Cardiac septum (tissue), 1 donor: ENCODE results near the gene CYYR1. TPM values are rescaled to one million over a fixed set of nuclear protein-coding genes. Genes with fewer than 3 reads are reported as not detected.
"Not testable (repeated sequence)": the region's sequence is repeated elsewhere in the genome, so short reads cannot be mapped to it uniquely, and the experiment has no call there.

ENCODE experiments used
- DNase-seq: peaks from one replicate; pipeline ENCODE4 v3.0.0-alpha.2; 2020; ENCODE audit warnings: low spot score
- intact Hi-C: fragments of 100-400 bp; cut with DNase I; formaldehyde crosslinking; loops from one replicate; pipeline ENCODE4 v1.14.0; 2022
- total RNA-seq: library from RNA; stranded (reverse); fragmentation: NEBNext Ultra II Directional; extraction: Animal tissue kit (Norgen Biotek cat#: 25700); gene quantifications from one replicate; pipeline ENCODE4 v1.2.1, GENCODE V29; 2021
- donor health status: DM: no; HTN: no; CAD: no.

Gene CYYR1
- total RNA-seq, 1 donor from 2014 or later = 13.8 TPM

DNA sequence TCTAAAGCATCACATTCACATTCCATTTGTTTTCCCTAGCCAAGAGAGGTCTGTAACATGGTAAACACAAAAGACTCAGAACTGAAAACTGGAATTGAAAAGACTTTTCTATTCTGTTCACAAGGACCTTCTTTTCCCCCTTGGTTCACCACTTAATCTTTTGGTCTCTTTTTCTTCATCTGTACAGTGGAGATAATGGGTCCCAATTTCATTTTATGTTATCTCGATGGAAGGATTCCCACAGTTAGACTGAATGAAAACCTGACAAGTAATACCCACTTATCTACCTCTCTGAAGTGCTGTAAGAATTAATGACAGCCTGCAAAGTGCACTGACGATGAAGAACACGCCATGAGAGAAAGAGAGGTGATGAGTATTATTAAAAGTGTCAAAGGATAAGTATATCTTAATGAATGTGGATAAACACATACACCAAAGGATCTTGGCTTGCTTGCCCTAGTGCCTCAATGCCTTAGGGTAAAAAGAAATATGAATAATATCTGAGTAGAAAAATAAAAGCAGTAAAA lies 71.5 kb downstream of the CYYR1 start:
- intact Hi-C loops = no loop called here
- no peak for DNase-seq

DNA sequence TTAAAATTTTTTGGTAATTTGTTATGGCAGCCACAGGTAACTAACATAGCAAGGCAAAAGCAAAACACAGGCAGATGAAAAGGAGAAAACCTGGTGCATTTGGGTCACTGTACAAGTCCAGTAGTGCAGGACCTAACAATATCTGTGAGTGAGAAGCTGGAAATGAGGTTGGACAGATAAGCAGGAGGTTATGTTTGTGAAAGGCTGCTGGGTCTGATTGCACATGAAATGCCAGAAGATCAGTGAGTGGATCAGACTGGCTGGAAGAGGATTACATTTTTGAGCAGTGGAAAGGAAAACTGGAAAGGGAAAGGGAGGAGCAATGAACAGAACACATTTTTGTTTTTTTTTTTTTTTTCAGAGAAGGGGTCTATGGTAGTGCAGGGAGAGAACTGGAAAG lies 73.6 kb downstream of the CYYR1 start:
- intact Hi-C loops = no loop called here
- DNase-seq = no peak

DNA sequence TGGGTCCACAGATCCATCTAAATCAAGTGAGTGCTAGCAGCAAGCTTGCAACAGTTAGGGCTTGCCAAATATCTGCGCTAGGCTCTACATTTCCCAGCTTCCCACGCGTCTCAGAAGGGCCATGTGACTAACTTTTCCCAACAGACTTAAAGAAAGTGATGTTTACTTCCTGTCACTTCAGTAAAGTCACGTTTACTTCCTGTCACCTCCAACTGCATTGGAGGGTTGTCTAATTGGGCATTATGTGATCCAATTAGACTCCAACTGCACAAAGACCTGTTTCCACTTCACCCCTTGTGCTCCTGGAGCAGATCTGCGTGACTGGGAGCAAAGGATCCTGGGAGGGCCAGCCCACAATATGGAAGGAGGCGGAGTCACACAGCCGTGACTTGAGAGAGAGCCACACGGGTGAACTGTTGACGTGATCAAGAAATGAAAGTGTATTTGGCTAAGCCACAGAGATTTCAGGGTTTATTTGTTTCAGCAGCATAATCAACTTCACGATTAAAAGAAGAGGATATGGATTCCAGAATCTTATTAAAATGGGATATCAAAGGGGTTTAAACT lies 77.7 kb downstream of the CYYR1 start:
- intact Hi-C loops = no loop called here
- DNase-seq = no peak

DNA sequence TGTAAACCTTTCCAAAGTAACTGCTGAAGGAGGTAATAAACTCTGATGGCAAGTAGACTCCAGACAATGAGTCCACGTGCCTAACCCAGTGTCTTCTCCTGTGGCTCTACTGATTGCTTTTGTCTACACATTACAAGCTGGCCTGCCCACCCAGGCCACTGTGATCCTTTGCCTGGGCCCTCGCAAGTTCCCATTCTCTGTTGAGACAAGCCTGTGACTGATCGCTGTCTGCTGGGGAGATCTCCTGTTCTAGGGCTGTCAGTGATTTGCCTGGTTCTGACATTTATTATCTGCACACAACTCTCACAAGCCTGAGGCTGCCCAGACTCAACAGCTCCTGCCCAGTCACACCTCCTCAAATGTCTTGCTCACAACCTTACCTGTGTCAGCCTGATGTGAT lies 81.4 kb downstream of the CYYR1 start:
- DNase-seq = no peak
- intact Hi-C loops = no loop called here

DNA sequence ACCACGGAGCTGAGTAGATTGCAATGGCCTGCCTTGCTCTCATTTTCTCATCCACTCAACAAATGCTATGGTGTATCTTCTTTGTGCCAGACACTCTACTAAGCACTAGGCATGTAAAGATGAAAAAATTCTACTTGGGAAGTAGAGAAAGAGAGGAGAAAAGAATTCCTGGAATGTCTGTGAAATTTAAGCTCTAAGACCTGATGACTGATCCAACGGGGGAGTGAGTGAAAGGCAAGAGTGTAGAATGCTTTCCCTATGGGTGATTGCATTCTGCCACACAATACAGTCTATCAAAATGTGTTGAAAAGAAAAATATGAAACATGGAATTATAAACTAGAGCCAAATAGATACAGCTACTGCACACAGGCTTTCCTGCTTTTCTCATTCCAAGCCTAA lies 82.3 kb downstream of the CYYR1 start:
- intact Hi-C loops = no loop called here
- no peak for DNase-seq

DNA sequence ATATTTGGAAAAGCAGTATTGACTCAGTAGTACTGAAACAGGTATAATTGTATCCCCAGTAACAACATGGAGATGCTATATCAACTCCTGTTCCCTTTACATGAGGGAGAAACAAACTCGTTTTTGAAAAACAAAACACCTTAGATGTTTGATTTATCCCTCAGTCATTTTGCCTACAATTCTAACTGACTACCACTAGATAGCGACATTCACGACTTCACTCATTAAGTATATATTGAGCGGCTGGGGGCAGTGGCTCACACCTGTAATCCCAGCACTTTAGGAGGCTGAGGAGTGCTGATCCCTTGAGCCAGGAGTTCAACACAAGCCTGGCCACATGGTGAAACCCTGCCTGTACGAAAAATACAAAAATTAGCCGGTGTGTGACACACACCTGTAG lies 83.3 kb downstream of the CYYR1 start:
- intact Hi-C loops = no loop called here
- DNase-seq = no peak

DNA sequence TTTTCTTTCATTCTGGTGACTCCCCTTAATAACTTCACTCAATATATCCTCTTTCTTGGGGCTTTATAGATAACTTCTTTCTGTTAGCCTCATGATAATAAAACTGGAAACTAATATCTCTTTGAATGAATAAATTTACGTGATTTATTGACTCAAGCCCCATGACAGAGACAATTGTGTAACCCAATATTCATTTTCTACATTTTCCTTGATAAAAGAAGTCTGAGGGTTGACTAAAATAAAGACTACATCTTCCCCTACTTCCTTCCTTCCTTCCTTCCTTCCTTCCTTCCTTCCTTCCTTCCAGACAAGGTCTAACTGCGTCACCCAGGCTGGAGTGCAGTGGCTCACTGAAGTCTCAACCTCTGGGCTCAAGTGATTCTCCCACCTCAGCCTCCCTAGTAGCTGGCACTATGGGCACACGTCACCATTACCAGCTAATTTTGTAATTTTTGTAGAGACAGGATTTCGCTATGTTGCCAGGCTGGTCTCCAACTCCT lies 85.1 kb downstream of the CYYR1 start:
- DNase-seq = no peak
- intact Hi-C loops = no loop called here

DNA sequence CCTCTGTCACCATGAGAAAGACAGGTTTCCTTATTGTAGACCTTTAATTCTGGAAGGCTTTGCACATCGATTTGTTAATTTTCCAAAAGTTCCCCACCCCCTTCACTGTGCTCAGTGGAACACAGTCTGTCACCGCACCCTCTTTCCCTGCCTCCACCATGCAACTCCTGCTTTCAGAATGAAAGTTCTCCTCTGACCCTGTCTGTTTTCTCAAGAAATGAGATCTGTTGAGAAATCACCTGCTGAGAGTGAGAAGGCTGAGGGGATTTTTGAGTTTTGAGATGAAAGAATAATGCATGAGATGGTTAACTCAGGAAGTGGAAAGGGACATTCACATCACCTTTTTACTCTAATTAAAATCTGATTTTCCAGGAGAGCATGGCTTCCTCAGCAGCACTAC lies 99.6 kb downstream of the CYYR1 start:
- intact Hi-C loops = no loop called here
- DNase-seq = no peak

DNA sequence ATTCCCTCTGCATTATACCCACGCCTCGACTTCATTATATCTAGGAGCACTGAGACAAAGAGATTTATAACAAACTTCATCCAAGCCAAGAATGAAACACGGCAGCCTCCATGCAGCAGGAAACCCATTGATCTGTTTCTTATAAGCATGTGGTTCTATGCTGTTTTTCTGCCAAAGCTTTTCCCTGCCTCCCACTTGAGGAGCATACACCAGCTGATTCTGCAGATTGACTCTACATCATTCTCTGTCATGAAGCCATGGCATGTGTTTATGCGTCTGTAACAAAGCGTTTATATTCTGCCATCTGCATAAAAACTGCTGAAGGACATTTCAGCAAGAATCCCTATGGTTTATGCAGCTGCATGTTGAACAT lies 102.0 kb downstream of the CYYR1 start:
- no peak for DNase-seq
- intact Hi-C loops = no loop called here

DNA sequence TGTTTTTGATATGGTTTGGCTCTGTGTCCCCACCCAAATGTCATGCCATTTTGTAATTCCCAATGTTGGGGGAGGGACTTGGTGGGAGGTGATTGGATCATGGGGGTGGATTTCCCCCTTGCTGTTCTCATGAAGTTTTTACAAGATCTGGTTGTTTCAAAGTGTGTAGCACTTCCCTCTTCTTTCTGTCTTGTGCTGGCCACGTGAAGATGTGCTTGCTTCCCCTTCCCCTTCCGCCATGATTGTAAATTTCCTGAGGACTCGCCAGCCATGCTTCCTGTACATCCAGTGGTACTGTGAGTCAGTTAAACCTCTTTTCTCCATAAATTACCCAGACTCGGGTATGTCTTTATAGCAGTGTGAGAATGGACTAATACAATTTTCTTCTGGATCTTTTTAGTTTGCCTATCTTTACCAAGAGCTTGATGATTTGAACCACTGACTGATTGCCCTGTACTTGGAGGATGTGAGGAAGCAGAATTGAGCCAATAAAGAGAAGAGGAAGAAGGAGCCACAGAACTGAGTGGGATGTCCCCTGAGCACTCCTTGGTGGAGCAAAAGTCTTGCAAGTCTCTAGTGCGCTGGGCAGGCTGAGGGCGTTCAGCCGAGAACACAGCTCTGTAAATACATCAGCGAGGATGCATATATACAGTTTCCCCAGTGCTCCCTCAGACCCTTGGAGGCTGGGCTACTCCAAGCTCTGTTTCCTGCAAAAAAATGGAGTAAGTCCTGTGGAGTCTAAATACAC lies 102.6 kb downstream of the CYYR1 start:
- intact Hi-C loops = no loop called here
- DNase-seq = no peak

DNA sequence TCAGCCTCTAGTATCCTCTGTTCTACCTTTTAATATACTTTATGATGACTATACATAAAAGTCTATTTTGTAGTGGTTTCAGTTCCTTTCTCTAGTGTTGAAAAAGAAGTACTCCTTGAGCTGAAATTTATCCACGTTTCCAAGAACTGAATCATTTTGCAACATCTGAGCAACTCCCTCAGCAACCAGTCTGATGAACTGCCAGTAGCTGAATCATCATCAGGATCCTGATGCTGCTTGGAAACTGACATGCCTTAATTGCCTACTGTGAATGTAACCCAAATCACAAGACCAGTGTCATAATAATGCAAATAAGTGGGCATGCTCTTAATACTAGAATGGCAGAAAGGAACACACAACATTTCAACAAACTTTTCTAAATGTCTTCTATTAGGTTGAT lies 103.3 kb downstream of the CYYR1 start:
- intact Hi-C loops = no loop called here
- no peak for DNase-seq

DNA sequence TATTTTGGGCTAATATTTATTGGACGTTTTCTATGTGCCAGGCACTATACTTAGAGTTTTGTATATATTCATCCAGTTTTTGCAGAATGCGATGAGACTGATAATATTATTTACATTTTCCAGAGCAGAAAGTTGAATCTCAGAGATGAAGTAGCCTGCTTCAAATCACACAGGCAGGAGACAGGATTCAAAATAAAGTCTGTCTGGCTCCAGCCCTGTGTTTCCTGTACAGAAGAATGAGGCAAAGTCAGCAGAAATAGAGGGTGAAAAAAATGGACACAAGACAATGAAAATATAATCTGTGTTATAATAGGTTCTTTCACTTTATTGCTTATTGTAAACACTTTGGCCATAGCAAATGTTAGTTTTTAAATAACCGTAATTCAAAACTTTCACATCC lies 107.2 kb downstream of the CYYR1 start:
- DNase-seq = no peak

DNA sequence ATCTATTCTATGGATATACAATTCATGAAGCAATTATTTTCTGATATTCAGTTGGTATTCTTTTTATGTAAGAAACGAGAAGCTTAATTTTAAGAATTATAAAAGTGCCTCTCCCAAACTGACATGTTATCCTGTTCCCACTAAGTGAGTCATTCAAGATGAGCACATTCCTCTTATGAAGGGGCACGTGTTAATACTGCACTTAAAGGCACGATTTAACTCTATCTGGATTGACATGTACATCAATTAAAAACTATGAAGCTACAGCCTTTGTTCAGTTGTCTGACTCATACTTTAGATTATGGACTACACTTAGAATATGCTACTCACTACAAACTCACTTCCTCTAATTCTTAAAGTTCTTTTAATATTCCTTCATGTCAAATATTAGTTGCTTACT lies 111.6 kb downstream of the CYYR1 start:
- no peak for DNase-seq
- intact Hi-C loops = no loop called here

More for the DNA sequence above, 107.2 kb downstream of the CYYR1 start:
- intact Hi-C loops = no loop called here

DNA sequence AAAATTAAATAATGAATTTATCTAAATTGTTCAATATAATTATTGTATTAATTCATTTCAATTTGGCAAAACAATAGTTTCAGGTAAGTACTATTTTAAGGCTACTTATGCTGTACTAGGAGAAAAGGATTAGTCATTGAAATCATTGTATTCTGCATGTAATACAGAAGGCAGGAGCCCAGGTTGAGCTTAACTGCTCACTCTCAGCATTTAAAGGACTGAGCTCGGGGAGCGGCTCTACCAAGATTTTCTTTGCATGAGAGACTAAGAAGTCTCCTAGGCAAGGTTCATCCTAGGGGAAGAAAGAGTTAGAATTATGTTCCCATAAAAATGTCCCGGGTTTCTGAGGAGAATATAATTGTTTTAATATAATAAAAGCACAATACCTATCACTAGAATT lies 112.5 kb downstream of the CYYR1 start:
- DNase-seq = no peak
- intact Hi-C loops = no loop called here

DNA sequence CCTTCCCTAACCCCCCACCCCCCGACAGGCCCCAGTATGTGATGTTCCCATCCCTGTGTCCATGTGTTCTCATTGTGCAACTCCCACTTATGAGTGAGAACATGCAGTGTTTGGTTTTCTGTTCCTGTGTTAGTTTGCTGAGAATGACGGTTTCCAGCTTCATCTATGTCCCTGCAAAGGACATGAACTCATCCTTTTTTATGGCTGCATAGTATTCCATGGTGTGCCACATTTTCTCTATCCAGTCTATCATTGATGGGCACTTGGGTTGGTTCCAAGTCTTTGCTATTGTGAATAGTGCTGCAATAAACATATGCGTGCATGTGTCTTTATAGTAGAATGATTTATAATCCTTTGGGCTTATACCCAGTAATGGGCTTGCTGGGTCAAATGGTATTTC lies 114.2 kb downstream of the CYYR1 start:
- intact Hi-C loops, DNase-seq: not testable (repeated sequence)

DNA sequence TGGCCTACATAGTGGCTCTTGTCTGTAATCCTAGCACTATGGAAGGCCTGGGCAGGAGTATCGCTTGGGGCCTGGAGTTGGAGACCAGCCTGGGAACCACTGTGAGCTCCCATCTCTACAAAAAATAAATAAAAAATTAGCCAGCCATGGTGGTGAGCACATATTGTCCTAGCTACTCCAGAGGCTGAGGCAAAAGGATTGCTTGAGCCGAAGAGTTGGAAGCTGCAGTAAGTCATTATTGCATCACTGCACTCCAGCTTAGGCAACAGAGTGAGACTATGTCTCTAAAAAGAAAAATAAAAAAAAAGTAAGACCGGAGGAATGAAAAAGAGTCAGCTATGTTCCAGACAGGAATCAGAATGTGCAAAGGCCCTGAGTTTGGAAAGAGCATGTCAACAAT lies 115.3 kb downstream of the CYYR1 start:
- DNase-seq = no peak
- intact Hi-C loops = no loop called here

DNA sequence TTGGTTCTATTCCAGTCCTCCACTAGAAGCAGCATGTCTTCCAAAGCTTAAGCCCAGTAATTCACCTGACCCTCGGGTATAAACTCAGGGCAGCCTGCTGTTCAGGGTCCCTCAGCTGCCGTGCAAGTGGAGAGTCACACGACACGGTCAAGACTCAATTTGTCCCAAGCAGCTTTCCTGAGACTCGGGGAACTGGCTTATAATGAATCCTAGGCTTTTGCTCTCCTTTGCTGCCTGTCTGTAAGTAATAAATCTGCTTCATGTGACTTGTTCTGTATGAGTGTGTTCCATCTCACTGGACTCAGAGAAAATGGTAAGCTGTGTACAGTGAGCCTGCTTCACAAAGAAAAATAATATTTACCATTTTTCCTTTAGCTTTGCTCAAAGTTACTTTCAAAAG lies 119.8 kb downstream of the CYYR1 start:
- intact Hi-C loops = no loop called here
- DNase-seq = no peak

DNA sequence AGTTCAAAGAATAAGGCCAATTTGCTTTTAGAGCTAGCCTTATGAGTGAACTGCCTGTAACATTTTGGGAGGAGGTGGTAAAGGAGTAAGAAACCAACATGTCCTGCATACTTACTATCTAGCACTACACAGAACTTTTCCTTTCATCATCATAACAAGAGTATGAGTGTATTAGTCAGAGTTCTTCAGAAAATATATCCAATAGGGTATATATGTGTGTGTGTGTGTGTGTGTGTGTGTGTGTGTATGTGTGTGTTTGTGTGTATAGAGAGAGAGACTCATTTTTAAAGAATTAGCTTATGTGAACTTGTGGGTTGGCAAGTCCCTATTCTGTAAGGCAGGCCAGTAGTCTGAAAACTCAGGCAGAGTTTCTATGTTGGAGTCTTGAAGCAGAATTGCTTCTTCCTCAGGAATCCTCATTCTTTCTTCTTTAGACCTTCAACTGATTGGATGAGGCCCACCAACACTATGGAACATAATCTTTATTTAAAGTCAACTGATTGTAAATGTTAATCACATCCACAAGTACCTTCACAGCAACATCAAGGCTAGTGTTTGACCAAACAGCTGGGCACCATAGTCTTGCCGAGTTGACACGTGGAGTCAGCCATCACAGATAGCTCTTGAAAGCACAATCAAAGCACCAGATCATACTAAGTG lies 121.9 kb downstream of the CYYR1 start:
- DNase-seq = no peak
- intact Hi-C loops = no loop called here

DNA sequence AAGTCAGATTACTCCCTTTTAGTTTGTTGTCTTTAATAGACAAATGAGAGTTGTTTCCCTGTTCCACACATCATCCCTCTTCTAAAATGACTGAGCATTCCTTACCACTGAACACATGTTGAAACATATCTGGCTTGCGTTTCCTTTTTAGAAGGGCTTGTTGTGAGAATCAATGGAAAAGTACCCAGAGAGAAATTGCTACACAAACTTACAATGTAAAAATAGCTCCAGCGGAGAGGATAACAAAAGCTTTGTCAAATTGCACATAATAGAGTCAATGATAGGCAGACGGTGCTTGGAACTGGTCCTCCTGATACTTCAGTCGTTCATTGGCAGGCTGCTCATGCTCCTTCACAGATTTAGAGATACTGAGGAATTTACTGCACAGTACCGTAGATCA lies 123.9 kb downstream of the CYYR1 start:
- intact Hi-C loops = no loop called here
- DNase-seq = no peak

DNA sequence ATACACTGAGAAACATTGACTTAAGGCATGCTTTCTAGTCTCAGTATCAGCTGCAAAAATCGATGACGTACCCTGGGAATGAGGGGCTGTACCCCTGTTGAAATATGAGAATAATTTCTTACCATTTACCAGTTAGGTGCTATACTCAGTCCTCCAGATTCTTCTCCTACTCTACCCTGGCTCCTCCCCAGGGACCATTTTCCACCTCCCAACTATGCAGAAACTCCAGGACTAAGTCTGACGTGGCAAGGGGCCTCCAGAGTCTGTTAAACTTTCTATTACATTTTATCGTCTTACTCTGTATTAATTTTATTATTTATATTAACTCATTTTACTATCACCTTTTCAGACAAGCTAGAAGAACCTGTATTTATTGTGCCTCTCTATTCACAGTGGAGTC lies 124.3 kb downstream of the CYYR1 start:
- DNase-seq = no peak
- intact Hi-C loops = no loop called here

DNA sequence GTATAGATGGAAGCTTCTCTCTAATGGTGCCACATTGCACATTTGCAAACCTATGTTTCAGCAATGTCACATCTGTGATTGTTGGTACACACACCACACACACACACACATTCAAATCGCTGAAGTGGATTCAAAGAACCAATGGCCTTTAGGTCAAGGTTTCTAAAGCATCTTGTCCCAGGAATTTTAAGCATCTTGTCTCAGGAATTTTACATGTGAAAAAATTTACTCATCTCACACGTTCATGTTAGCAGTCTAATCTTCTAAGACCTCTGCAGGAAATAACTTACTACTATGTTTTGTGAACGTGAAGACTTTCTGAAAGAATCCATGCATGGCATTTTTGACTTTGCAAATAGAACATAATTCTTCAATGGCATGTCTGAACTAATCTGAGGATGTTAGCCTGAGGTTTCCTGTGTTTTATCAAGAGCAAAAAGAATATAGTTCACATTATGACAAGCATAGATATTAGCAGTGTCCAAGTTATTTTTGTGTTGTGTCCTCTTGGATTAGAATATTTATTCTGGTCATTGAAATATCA lies 125.1 kb downstream of the CYYR1 start:
- intact Hi-C loops = no loop called here
- DNase-seq = no peak
